Liver (tissue), 9 donors: ENCODE data around the gene LPCAT1. TPM values are rescaled to one million over a fixed set of nuclear protein-coding genes. Genes with fewer than 3 reads are reported as not detected.
A peak's percentile ranks its signal among the peaks of the same experiment; 100 is the strongest.

Source experiments
- DNase-seq: peaks from one replicate; pipeline ENCODE4 v3.0.0-alpha.2; 2017; ENCODE audit warnings: low spot score
- H3K27ac ChIP-seq, 2 donors: one replicate each; pipeline ENCODE4 v1.7.0; 2013; ENCODE audit warnings: inconsistent platforms in 2 of 2, low read length in 2 of 2, control low read depth in 1 of 2, low read depth in 1 of 2, mild to moderate bottlenecking in 1 of 2
- H3K27me3 ChIP-seq, 4 donors: one replicate each; pipeline versions ENCODE4 v1.6.1 to v1.7.0; 2013; ENCODE audit warnings: low read length in 3 of 4, inconsistent platforms in 1 of 4, mild to moderate bottlenecking in 1 of 4, moderate library complexity in 1 of 4; ENCODE audit not compliant: control insufficient read depth in 4 of 4, insufficient read depth in 4 of 4
- H3K36me3 ChIP-seq, 4 donors: one replicate each; pipeline versions ENCODE4 v1.6.1 to v1.7.0; 2013; ENCODE audit warnings: low read length in 3 of 4, mild to moderate bottlenecking in 3 of 4, low read depth in 1 of 4, moderate library complexity in 1 of 4; ENCODE audit not compliant: control insufficient read depth in 4 of 4, insufficient read depth in 3 of 4
- H3K4me1 ChIP-seq, 4 donors: one replicate each; pipeline versions ENCODE4 v1.6.1 to v1.7.0; 2013; ENCODE audit warnings: low read length in 3 of 4, mild to moderate bottlenecking in 3 of 4, moderate library complexity in 1 of 4; ENCODE audit not compliant: control insufficient read depth in 4 of 4, insufficient read depth in 4 of 4
- H3K4me3 ChIP-seq, 3 donors: one replicate each; pipeline versions ENCODE4 v1.6.1 to v1.7.0; 2013; ENCODE audit warnings: low read length in 3 of 3, control low read depth in 1 of 3, low read depth in 1 of 3, mild to moderate bottlenecking in 1 of 3
- H3K9ac ChIP-seq, 2 donors: one replicate each; pipeline ENCODE4 v1.7.0; 2013; ENCODE audit warnings: low read length in 2 of 2, mild to moderate bottlenecking in 2 of 2, moderate library complexity in 2 of 2, control low read depth in 1 of 2, low read depth in 1 of 2
- H3K9me3 ChIP-seq, 4 donors: one replicate each; pipeline versions ENCODE4 v1.6.1 to v1.7.0; 2013; ENCODE audit warnings: low read length in 3 of 4; ENCODE audit not compliant: control insufficient read depth in 4 of 4
- EGR1 ChIP-seq, 2 donors: IDR thresholded peaks; 2 replicates each; pipeline ENCODE4 v1.6.1; 2016 to 2018; ENCODE audit warnings: antibody characterized with exemption in 2 of 2, low read depth in 2 of 2
- FOXA1 ChIP-seq: IDR thresholded peaks from 2 replicates; pipeline ENCODE4 v1.6.1; 2016; ENCODE audit warnings: antibody characterized with exemption
- FOXA2 ChIP-seq: IDR thresholded peaks from 2 replicates; pipeline ENCODE4 v1.6.1; 2016; ENCODE audit warnings: antibody characterized with exemption
- HNF4A ChIP-seq, 2 donors: conservative IDR thresholded peaks; 2 replicates each; pipeline ENCODE4 v1.6.1; 2016; ENCODE audit warnings: antibody characterized with exemption in 2 of 2, mild to moderate bottlenecking in 2 of 2
- HNF4G ChIP-seq: IDR thresholded peaks from 2 replicates; pipeline ENCODE4 v1.6.1; 2016; ENCODE audit warnings: antibody characterized with exemption
- JUND ChIP-seq, 2 donors: IDR thresholded peaks; 2 replicates each; pipeline ENCODE4 v1.6.1; 2016; ENCODE audit warnings: antibody characterized with exemption in 2 of 2
- MAX ChIP-seq: IDR thresholded peaks from 2 replicates; pipeline ENCODE4 v1.6.1; 2016; ENCODE audit warnings: antibody characterized with exemption
- RAD21 ChIP-seq, 2 donors: IDR thresholded peaks; 2 replicates each; pipeline ENCODE4 v1.6.1; 2016; ENCODE audit warnings: antibody characterized with exemption in 2 of 2, mild to moderate bottlenecking in 2 of 2
- SP1 ChIP-seq: IDR thresholded peaks from 2 replicates; pipeline ENCODE4 v1.6.1; 2018; ENCODE audit warnings: antibody characterized with exemption, mild to moderate bottlenecking
- TAF1 ChIP-seq: conservative IDR thresholded peaks from 2 replicates; pipeline ENCODE4 v1.6.1; 2016; ENCODE audit warnings: antibody characterized with exemption, mild to moderate bottlenecking
- ZBTB33 ChIP-seq: IDR thresholded peaks from 2 replicates; pipeline ENCODE4 v1.6.1; 2016; ENCODE audit warnings: antibody characterized with exemption
- WGBS: extraction: QIAGEN DNeasy Blood & Tissue Kit; methylation state at CpG from one replicate; pipeline ENCODE4 v1.1.7; 2013; 5-methylcytosine and 5-hydroxymethylcytosine counted together
- polyA plus RNA-seq, 2 donors: library from polyadenylated mRNA; stranded (reverse) in 1 of 2; unstranded in 1 of 2; fragments of 200-250 nt in 1 of 2; fragments of >200 nt in 1 of 2; fragmentation: Nextera tagmentation in 1 of 2; extraction: Ambion mirVana in 1 of 2; gene quantifications; one replicate each; pipeline versions ENCODE4 v1.2.1 to v1.2.3, GENCODE V29; 2013 to 2015
- total RNA-seq, 2 donors: library from RNA; depleted of rRNA; stranded (reverse); fragments of >200 nt; gene quantifications; one replicate each; pipeline ENCODE4 v1.2.3, GENCODE V29; 2014
- TF ChIP-seq, protein P1 (sequence below): IDR thresholded peaks from 2 replicates; pipeline ENCODE4 v1.6.1; 2016; ENCODE audit warnings: antibody characterized with exemption
- TF ChIP-seq, protein P2 (sequence below): fragments of 150-350 bp; IDR thresholded peaks from 2 replicates; pipeline ENCODE4 v1.5.1; 2017; ENCODE audit warnings: improper control_type of control experiment, low read depth, low read length; ENCODE audit not compliant: missing input control
- donor health status: healthy.
- donor health status: healthy.
- donor health status: healthy.
- donor health status: healthy.
- donor health status: healthy.

The LPCAT1 gene
- total and polyA plus RNA-seq, 4 donors: 1.5 to 12.8 (median 9.9) TPM

- TF ChIP-seq EGR1 (IDR thresholded peaks at IDR 0.05; ENCODE audit: low read depth in 2 of 2) (no peak), JUND (IDR thresholded peaks at IDR 0.05) (no peak), MAX (no peak), FOXA1 (no peak), HNF4A (conservative IDR thresholded peaks at IDR 0.05) (no peak)
- TF ChIP-seq, protein P1, sequence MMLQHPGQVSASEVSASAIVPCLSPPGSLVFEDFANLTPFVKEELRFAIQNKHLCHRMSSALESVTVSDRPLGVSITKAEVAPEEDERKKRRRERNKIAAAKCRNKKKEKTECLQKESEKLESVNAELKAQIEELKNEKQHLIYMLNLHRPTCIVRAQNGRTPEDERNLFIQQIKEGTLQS: no peak
Measured at GRCh38 chr5:1480217-1480616, 43.5 kb downstream of the LPCAT1 start (continued).

DNA sequence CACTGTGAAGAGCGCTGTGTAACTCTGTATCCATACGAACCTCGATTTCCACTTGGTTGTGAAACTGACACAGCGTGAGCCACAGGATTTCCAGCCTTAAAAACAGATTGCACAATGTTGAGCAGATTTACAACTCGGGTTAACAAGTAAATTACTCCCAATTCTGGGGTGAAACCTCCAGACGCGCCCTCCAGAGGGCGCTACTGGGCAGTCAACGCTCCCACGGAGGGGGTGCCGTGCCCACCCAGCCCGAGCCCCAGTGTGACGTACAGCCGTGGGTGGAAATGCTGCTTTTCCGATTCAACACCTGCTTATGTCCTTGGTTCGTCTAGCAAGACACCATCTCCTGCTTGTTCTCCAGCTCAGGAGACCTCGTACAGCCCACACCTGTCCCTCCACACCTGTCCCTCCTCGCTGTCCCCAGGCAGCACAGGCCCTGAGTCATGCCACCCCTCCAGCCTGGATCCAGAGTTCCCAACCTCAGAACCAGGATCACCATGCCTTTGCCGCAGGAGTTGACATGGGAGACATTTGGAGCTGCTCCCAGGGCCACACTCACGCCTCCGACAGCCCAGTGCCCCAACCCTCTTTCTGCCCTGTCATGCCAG is 44.1 kb downstream of the LPCAT1 start:
- no peak for DNase-seq
- WGBS: 41% methylated on average over 21 of the region's 21 CpGs
- peaks cover 0 to 12% (median 0%) of the 10 kb centered on the region in 4 donors for H3K4me1 ChIP-seq

GRCh38 chr5:1479066-1479465 is 44.7 kb downstream of the LPCAT1 start:
- H3K9me3 ChIP-seq: no peaks in the 10 kb centered on the region
- H3K4me1 ChIP-seq: peaks cover 0 to 12% (median 0%) of the 10 kb centered on the region in 4 donors
- DNase-seq: no peak
- no peaks in the 10 kb centered on the region for H3K27me3 ChIP-seq
- 93% methylated on average over 7 of the region's 7 CpGs for WGBS
- H3K9ac ChIP-seq: no peak overlapping the region
- H3K27ac ChIP-seq: peak overlapping the region in 1 of 2 donors; percentile 20
- TF ChIP-seq HNF4G (no peak), JUND (IDR thresholded peaks at IDR 0.05) (no peak), TAF1 (no peak), ZBTB33 (no peak), SP1 (no peak), MAX (no peak)
- TF ChIP-seq, protein P1: no peak
- TF ChIP-seq, protein P2, sequence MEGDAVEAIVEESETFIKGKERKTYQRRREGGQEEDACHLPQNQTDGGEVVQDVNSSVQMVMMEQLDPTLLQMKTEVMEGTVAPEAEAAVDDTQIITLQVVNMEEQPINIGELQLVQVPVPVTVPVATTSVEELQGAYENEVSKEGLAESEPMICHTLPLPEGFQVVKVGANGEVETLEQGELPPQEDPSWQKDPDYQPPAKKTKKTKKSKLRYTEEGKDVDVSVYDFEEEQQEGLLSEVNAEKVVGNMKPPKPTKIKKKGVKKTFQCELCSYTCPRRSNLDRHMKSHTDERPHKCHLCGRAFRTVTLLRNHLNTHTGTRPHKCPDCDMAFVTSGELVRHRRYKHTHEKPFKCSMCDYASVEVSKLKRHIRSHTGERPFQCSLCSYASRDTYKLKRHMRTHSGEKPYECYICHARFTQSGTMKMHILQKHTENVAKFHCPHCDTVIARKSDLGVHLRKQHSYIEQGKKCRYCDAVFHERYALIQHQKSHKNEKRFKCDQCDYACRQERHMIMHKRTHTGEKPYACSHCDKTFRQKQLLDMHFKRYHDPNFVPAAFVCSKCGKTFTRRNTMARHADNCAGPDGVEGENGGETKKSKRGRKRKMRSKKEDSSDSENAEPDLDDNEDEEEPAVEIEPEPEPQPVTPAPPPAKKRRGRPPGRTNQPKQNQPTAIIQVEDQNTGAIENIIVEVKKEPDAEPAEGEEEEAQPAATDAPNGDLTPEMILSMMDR: no peak
- no peak overlapping the region for H3K4me3 ChIP-seq
- H3K36me3 ChIP-seq: peaks cover 0 to 5% (median 0%) of the 10 kb centered on the region in 4 donors

More for the DNA sequence above, 44.1 kb downstream of the LPCAT1 start:
- Histone ChIP-seq H3K27me3 (no peaks in the 10 kb centered on the region), H3K27ac (peak overlapping the region; percentile 23 to 33), H3K4me3 (no peak overlapping the region), H3K9me3 (no peaks in the 10 kb centered on the region), H3K9ac (no peak overlapping the region), H3K36me3 (peaks cover 0 to 5% (median 0%) of the 10 kb centered on the region in 4 donors)
- peak; percentile 57 to 72 for TF ChIP-seq RAD21 (IDR thresholded peaks at IDR 0.05)
- TF ChIP-seq, protein P2: peak; percentile 47
- no peak for TF ChIP-seq FOXA2
